Retinal pigment epithelial cell (primary cell): ENCODE results near the gene BPIFA3.

Source experiments
- DNase-seq: peaks from one replicate; pipeline ENCODE4 v3.0.0-alpha.2; 2010; ENCODE audit warnings: low read depth
- H3K4me3 ChIP-seq: 2 replicates; pipeline ENCODE4 v1.5.1; 2011; ENCODE audit warnings: mild to moderate bottlenecking, low read length, control low read depth, moderate library complexity
- TF ChIP-seq, protein P1 (sequence below): conservative IDR thresholded peaks from 2 replicates; pipeline ENCODE4 v1.5.1; 2011; ENCODE audit warnings: low read depth, low read length, control low read depth, inconsistent platforms

The BPIFA3 gene

DNA sequence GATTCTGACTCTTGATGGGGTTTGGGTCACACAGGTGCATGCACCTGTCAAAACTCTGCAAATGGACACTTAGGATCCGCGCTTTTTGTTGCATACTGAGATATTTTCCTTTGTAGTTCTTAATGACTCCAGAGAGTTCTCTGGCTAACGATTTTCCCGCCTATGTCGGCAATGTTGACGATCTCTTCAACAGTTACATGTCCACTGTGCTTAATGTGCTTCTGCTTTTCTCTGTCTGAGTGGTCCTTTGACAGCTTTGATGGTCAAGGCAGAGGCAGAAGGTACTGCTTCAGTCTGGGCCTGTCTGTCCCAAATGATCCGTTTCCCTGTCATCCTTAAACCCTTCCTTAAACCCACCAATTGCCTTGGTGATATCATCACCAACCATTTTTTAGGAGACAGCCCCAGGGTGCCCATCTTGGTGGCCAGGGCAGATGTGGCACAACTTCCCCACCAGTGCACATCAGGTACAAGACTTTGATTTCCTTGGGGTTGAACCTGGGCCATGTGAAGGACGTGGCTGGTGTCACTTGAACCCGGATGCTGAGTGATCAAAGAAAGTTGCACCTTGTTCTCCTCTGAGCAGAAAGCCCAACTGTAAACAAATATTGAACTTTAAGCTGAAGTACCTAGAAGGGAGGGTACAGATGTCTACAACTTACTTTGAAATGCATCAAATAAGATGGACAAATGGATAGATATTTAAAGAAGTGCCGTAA, 55.2 kb downstream of the BPIFA3 start:
- TF ChIP-seq, protein P1, sequence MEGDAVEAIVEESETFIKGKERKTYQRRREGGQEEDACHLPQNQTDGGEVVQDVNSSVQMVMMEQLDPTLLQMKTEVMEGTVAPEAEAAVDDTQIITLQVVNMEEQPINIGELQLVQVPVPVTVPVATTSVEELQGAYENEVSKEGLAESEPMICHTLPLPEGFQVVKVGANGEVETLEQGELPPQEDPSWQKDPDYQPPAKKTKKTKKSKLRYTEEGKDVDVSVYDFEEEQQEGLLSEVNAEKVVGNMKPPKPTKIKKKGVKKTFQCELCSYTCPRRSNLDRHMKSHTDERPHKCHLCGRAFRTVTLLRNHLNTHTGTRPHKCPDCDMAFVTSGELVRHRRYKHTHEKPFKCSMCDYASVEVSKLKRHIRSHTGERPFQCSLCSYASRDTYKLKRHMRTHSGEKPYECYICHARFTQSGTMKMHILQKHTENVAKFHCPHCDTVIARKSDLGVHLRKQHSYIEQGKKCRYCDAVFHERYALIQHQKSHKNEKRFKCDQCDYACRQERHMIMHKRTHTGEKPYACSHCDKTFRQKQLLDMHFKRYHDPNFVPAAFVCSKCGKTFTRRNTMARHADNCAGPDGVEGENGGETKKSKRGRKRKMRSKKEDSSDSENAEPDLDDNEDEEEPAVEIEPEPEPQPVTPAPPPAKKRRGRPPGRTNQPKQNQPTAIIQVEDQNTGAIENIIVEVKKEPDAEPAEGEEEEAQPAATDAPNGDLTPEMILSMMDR, result no peak
- no peak for DNase-seq
- H3K4me3 ChIP-seq, result no peak overlapping the region

GRCh38 chr20:33273117-33273851, 56.1 kb downstream of the BPIFA3 start:
- no peak for DNase-seq
- no peak overlapping the region for H3K4me3 ChIP-seq
- TF ChIP-seq, protein P1, result no peak

DNA sequence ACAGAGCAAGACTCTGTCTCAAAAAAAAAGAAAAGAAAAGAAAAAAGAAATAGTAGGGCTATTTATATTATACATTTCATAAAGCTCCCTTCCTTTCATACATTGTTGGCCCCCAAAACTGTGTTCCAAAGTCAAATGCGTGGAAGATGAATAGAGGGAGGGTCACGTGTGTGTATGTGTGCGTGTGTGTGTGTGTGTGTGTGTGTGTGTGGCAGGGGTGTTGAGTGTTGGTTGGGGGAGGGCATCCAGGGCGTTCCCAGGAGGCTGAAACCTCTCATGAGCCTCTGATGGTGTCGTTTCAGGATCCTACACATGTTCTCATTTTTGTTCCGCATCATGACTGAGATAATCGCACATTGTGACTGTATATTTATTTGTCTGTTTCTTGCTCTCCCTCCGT, 58.1 kb downstream of the BPIFA3 start:
- no peak for DNase-seq
- TF ChIP-seq, protein P1, result no peak

DNA sequence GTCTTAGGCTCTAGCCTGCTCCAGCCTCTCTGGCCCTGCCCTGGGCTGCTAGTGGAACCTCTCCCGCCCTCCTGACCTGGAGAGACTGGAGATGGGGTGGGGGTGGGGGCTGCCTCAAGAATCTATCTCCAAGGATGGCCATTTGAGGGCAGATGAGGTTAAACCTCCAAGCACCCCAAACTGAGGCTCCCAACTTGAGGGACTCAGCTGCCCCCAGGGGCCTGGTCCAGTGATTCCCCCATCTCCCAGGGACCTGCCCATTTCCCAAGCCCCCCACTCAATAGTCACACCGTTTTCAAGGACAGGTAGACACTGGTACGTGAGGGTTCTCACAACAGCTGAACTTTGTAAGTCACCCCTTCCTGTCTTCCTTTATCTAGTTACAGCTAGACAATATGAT, 58.7 kb downstream of the BPIFA3 start:
- TF ChIP-seq, protein P1, result no peak
- DNase-seq, result no peak
- no peak overlapping the region for H3K4me3 ChIP-seq

More for the DNA sequence above, 58.1 kb downstream of the BPIFA3 start:
- no peak overlapping the region for H3K4me3 ChIP-seq

DNA sequence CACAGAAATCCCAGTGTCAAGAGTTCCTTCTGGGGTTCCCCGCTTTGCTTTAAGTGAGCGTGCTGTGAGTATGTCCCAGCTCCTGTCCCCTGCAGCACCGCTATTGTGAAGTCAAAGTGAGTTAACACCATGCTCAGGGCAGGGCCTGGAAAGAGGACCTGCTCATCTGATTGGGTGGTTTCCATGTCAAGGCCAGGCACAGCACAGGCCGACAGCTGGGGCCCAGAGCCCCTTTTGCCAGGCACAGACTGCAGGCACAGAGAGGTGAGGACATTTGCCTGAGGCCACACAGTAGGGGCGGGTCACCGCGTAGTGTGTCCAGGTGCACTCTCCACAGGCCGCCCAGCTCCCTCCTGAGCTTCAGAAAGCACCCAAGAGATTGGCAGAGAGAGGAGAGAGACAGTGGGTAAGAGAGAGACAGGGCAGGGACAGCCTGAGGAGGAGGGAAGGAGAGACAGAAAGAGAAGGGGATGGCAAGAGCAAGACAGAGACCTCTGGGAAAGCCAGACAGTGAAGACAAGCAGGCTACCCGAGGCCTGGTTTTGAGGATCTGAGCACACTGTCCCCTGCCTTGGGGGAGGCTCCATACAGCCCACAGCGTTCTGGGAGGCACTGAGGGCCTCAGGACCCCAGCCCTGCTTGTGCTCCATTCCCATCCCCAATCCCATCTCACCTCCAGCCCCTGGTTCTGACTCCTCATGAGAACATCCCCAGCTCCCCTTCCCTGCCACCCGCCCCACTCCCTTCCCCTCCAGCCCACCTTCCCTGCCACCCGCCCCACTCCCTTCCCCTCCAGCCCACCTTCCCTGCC, 59.4 kb downstream of the BPIFA3 start:
- TF ChIP-seq, protein P1, result no peak
- DNase-seq, result no peak
- H3K4me3 ChIP-seq, result no peak overlapping the region
